Left colon (tissue), 2 donors: ENCODE measurements around the gene LDLRAD4. TPM values are rescaled to one million over a fixed set of nuclear protein-coding genes. Genes with fewer than 3 reads are reported as not detected.

Source experiments
- ATAC-seq: fragments of 200-7000 bp; cut with Tn5 transposase; one replicate; pipeline ENCODE4 v1.9.1; 2020; ENCODE audit warnings: mild to moderate bottlenecking, moderate library complexity
- DNase-seq, 2 donors: peaks; one replicate each; pipeline ENCODE4 v3.0.0-alpha.2; 2020
- intact Hi-C, 2 donors: fragments of 100-400 bp; cut with DNase I in 1 of 2; cut with micrococcal nuclease in 1 of 2; formaldehyde crosslinking; loops; one replicate each; pipeline versions ENCODE4 v1.11.2 to v1.14.0; 2022; cut with DNase I, micrococcal nuclease
- total RNA-seq, 2 donors: library from RNA; stranded (reverse); fragmentation: NEBNext Ultra II Directional; extraction: Animal tissue kit (Norgen Biotek cat#: 25700); gene quantifications; one replicate each; pipeline ENCODE4 v1.2.1, GENCODE V29; 2021
- donor health status: DM: no; HTN: no; CAD: no.
- donor health status: DM: yes; HTN: yes; CAD: no.

LDLRAD4 gene
- total RNA-seq, 2 donors from 2014 or later: 33.6 to 49.0 TPM

DNA sequence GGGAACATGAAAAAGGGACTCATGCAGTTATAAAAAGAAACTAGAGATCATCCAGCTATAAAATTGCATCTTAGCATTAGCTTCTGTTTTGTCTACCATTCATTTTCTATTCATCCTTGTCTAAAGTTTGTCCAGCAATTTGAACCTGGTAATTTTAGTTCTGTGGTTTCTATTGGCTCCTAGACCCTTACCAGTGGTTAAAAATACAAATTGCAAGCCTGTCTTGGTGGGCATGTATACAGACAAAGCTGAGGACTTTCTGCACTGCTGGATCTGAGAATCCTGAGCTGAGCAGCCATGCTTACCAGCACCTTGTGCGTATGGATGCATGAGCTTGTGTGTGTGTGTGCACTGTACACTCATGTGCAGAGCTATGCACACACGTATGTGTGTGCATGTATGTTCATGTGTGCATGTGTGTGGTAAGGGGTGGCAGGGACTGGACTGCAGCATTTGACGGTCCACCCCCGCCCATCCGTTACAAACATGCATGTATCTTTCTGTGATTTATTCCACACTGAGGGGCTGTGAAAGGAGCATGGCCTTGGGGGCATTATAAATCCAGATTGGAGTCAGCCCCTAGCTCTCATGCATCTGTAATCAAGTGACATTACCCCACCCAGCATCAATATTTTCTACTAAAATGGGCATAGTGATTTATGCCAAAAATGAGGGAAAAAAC, 363.1 kb downstream of the LDLRAD4 start:
- ATAC-seq (no peak), DNase-seq (no peak)
- intact Hi-C loops: no loop called here

DNA sequence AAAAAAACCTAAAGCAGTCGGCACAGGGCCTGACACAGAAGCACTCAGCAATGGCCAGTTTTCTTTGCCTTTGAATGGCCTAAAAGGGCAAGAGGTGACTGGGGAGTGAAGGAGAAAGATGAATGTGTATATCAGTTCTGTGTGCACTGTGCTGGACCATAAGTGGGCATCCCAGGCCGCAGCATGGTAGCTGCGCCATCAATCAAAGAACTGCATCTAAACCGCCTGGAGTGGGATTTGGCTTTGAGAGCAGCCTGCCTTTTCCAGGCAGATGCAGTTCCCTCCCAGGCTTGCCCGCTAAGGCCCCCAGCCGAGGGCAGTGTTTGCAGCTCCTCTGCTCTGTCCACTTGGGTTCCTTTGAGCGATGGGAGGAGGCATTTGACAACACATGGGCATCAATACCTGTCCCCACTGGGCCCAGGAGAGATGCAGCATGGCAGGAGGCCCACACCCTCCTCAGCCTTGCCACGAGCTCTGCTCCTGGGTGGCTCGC, 363.7 kb downstream of the LDLRAD4 start:
- intact Hi-C loops: no loop called here

DNA sequence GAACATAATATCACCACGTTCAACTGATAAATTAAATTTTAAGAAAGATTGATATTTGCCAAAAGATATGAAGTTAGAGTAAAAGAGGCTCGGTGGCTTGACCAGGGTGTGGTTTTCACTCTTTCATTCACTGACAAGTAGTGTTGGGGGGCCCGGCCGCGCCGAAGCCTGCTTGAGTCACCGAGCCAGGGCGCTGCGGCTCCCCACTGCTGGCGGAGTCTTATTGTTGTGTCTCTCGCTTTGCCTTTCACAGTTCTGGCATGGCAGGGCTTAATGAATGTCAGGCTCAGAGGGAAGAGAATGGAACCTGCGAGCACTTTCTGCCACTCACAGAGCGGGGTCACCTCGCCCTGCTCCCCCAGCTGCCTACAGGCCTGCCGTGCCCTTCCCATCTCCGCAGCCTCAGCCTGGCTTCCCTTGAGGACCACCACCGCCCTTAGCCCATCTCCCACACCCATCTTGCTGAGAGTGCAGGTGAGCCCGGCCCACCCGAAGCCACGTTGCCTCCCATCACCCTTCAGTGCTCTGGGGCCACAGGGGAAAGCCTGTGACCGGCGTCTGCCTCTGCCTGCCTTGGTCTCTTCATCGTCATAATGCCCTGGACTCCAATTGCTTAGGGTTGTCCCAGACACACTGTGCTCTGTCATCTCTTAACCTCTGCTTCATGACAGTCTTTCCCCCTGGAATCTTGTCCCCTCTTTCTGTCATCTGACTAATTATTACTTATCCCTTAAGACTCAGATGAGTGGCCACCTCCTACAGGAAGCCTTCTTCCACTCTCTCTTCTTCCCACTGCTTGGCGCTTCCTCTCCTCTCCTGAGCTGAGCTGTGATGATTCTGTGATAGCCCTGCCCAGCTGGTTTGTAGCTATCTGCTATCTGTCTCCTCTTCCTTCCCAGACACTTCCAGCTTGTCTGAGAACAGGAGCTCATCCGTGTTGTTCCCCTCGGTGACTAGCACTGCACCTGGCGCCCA, 365.3 kb downstream of the LDLRAD4 start:
- ATAC-seq (no peak), DNase-seq (no peak)
- intact Hi-C loops: no loop called here

More for the DNA sequence above, 363.7 kb downstream of the LDLRAD4 start:
- ATAC-seq (no peak), DNase-seq (no peak)

DNA sequence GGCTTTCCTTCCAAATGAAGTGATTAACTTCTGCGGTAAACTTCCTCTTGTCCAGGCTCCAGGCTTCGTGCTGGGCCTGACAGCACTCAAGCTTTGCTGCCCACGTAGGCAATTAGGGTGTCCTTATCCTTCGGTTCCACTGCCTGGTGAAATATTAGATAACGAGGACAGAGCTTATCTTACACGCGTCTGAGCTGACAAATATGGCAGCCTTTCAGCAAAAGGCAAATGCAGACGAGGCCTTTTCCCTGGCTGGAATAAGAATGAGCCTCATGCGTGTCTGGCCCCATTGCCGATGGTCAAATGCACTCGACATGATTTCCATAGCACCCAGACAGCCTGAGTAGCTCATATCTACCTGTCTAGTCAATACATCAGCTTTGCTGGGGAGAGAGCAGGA, 366.3 kb downstream of the LDLRAD4 start:
- DNase-seq: no peak
- no peak for ATAC-seq
- intact Hi-C loops: no loop called here

DNA sequence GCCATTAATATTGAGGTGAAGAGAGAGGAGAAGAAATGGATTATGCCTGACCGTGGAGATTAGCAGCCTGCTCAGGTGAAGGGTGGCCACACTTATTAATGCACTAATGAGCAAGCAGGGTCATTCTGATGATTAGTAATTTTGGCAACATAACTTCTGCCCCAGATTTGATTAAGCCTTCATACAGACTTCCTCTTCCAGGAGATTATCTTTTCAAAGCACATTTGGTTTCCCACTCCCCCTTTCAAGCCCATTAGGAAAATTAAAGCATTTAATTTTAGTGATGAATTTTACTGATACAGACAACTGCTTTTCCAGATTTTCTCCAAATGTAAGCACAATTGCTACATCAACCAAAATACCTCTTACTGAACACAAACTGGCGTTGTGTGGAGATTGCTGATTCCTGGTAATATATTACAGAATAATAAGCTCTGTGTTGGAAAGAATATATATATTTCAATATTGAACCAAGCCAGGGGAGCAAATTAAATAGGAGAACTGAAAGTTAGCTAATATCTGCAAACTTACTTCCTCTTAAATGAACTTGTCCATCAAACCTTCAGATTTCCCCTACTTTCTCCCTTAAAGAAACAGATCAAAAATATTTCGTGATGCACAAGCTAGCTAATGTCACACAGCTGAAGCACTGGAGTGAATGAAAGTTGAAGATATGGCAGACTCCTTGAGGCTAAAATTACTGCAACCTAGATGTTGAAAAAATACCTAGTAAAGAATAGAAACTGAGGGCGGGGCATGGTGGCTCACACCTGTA, 367.0 kb downstream of the LDLRAD4 start:
- intact Hi-C loops: no loop called here
- ATAC-seq: no peak
- DNase-seq: no peak

DNA sequence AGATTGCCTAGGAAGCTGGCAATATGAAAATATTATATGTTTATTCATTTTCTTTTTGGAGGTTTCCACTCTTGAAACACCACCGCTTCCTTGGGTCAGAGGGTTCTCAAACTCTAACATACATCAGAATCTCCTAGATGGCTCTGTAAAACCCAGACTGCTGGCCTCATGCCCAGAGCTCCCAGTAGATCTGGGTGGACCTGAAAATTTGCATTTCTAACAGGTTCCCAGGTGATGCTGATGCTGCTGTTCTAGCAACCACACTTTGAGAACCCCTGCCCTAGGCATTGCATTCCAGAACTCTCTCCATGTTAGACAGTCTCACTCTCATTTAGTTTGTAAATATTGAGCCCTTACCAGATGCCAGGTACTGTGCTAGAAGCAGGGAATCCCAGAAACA, 368.4 kb downstream of the LDLRAD4 start:
- ATAC-seq (no peak), DNase-seq (no peak)
- intact Hi-C loops: no loop called here

DNA sequence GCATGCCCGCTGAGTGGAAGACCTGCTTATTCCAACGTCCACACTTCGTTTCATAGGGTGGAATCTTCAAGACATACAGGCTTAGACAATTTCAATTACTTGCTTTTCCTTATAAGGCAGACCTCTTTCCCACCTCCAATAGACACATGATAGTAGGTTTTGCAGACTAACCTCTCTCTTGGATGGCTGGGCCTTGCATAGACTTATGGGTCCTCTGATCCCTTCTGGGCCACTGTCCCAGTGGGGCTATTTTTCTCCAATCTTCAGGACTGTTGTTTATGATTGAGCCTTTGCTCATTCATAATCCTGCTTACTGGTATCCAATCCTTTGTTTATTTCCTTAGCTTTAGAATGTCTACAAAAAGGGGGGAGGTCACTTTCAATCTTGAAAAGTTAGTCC, 368.9 kb downstream of the LDLRAD4 start:
- no peak for DNase-seq
- ATAC-seq: no peak
- intact Hi-C loops: no loop called here

DNA sequence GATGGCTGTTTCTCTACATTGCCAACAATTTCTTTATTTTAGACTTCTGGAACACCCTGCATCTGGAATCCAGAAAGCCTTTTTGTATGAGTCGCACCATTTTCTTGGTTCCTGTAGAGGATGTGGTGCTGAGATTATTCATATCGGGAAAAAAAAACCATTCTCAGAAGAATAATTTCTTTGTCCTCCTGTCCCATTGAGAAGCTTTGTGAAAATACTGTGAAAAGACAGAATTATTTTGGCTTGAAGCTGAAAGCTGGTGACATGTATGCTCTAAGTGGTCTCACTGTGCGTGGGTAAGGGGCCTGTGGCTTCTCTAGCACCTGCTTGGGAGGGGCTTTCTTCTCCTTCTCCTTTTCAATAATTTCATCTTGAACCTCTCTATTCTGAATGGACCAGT, 369.4 kb downstream of the LDLRAD4 start:
- no peak for ATAC-seq
- DNase-seq: no peak
- intact Hi-C loops: no loop called here

DNA sequence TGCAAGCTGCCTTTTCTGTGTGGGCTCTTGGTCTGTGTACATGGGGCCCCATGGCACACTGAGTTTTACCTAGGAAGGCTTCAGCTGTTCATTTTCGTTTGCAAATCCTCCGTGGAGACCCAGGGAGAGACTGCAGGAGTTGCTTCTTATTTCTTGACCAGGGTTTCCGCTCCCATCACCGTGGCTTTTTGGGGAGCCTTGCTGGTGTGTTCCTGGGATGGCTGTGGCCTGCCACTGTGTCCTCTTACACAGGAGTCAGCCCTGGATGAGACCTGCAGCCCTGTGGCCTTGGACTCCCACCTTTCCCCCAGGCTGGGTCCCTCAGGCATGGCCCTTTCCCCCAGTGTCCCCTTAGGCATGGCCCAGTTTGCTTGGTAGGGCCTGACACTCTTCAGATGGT, 370.8 kb downstream of the LDLRAD4 start:
- DNase-seq: no peak
- ATAC-seq: no peak
- intact Hi-C loops: no loop called here

DNA sequence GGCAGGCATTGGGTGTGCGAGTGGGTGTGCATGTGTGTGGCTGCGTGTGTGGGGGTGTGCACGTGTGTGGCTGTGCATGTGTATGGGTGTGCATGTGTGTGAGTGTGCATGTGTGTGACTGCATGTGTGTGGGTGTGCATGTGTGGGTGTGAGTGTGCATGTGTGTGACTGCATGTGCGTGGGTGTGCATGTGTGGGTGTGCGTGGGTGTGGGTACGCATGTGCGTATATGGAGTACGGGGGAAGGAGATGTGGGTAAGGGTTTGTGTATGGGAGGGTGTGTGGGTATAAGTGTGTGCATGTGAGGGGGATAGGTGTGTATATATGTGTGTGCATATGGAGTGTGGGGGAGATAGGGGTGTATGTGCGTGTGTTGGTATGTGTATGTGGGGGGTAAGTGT, 371.4 kb downstream of the LDLRAD4 start:
- ATAC-seq: no peak
- no peak for DNase-seq
- intact Hi-C loops: no loop called here

DNA sequence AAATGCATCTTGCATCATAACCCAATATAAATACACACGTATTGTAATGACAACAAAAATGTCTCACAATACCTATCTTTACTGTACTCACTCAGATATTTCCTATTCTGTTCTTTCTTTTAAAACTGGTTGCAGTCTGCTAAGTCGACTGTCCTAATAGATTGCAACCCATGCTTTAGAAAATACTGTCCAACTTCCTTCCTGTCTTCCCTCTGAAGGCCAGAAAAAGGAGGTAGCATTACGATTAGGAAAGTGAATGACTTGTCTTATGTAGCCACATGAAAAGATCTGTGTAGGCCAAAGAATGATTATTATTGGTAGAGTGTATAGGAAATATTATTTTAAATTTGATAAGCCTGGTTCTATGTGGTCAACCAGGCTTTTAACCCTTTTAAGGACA, 373.7 kb downstream of the LDLRAD4 start:
- intact Hi-C loops: no loop called here
- DNase-seq (no peak), ATAC-seq (no peak)

DNA sequence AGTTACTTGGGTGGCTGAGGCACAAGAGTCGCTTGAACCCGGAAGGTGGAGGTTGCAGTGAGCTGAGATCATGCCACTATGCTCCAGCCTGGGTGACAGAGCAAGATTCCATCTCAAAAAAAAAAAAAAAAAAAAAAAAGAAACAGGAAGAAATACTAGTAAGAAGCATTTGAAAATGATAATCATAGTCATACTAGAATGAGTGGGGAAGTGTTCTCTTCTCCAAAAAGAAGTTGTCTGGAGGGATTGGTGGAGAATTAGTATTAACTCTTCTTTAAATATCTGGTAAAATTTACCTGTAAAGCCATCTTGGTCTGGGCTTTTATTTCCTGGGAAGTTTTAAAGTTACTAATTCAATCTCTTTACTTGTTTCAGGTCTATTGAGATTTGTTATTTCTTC, 376.0 kb downstream of the LDLRAD4 start:
- ATAC-seq (no peak), DNase-seq (no peak)
- intact Hi-C loops: no loop called here

DNA sequence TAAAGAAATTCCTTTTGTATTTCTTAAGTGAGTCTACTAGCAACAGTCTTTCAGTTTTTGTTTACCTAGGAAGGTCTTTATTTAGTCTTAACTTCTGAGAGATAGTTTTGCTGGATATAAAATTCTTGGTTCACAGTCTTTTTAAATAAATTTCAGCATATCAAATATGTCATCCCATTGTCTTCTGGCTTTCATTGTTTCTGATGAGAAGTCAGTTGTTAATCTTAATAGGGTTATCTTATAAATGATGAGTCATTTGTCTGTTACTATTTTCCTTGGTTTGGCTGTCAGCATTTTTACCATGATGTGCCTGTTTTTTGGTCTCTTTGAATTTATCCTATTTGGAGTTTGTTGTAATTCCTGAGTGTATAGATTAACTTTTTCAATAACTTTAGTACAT, 378.5 kb downstream of the LDLRAD4 start:
- DNase-seq (no peak), ATAC-seq (no peak)
- intact Hi-C loops: no loop called here

DNA sequence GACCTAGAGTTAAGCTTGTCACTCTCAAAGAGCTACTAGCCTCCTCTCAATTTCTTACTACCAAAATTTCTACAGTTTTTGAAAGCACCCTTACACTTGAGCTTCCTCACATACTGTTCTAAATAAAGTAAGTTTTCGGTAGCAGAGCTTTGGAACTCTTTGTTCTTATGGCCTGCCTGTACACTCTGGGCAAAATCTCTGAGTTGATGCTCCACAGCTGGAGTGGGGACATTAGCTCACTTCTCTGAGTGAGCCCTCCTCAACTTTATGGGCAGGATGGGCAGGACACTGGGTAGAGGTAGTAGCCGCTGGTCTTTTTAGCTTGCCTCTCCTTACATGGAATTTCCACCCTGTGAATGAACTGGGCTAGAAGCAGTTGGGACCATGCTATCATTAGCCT, 380.0 kb downstream of the LDLRAD4 start:
- intact Hi-C loops: no loop called here
- DNase-seq: no peak
- no peak for ATAC-seq

DNA sequence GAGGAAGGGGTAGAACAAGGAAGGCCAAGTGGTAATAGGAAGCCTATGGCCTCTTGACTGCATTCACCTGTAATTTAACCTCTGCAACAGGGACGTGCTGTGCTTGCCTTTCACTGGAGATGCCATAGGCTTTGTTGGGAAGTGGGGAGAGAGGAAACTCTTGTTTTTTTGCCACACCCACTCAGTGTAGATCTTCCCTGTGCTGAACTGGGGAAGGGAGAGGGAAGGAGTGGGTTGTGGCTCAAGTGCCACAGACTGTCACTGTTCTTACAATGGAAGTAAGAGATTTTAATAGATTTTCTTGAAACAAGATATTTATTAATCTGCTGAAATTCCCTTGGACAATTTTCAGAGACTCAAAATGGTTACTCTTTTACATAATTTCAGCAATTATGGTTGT, 380.5 kb downstream of the LDLRAD4 start:
- no peak for ATAC-seq
- no peak for DNase-seq
- intact Hi-C loops: no loop called here

DNA sequence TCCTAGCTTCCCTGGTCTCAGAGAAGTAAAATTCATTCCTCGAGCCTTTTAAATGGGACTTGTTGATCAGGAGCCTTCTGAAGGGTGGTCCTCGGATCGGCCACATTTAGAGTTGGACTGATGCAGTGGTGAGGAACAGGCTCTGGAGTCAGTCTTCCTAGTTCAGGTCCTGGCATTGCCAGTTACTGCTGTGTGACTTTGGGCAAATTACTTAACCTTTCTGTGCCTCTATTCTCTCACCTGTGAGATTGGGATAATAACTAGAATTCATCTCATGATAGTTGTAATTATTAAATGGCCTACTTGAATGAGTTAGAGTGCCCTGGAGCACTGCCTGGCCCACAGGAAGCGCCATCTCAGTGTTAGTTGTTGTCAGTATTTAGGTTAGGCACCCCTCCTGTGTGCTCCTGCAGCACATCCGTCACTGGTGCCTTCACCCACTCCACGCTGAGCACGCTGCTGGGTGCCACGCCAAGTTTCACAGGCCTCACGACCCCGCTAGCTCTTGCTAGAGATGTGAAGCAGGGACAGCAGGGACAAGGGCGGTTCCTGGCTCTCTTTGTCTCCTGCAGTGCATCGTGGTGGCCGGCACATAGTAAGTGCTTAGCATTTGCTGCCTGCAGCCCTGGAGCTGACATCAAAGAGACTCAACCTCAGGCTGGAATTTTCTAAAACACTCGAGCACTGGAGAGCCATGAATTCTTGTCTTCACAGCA, 384.9 kb downstream of the LDLRAD4 start:
- intact Hi-C loops: no loop called here
- ATAC-seq: no peak
- no peak for DNase-seq

DNA sequence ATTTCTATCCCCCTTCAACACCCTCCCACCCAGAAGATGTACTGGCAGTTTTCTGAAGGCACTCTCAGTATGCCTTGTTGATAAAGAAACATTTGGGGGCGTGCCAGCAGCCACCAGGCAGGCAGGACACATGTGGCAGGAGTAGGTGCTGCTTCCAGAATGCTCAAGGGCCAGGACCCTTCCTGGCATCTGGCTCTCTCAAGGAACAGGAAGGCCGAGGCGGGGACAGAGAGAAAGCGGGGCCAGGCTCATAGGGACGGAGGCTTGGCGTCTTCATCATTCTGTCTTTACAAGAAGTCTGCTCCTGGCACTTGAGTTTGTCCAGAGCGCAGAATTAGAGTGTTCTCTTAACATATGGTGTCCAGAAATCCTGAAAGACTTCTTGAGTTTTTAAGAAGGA, 386.2 kb downstream of the LDLRAD4 start:
- DNase-seq: no peak
- intact Hi-C loops: no loop called here
- no peak for ATAC-seq

DNA sequence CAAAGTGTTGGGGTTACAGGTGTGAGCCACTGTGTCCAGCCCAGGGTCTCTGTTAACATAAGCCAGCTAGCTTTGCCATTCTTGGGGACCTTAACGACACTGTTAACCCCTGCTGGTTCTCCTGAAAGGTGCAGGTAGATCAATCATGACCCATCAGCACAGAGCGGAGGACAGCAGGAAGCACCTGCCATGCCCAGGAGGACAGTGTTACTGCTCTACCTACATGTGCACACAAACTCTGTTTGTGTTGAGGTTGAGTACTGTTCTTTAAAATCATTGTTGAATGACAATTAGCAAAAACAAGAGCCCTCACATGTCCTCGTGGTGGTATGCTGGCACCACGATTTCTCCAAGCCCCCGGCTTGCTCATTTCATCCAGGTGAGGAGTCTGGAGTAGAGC, 386.9 kb downstream of the LDLRAD4 start:
- DNase-seq (no peak), ATAC-seq (no peak)

DNA sequence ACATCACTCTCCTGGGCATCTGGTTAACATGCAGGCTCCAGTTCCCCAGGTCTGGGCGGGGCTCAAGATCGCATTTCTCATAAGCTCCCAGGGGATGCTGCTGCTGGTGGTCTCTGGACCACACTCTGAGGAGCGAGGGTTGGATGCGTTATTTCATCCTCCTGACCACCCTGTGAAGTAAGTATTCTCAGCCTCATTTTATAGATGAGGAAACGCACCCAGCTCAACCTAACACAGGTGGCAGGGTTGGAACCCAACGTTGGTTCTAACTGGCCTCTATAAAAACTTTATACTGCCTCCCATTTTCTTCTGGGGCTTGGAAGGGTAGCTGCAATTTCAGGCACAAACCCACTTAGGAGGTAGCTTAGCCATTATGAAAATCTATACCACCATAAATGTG, 387.3 kb downstream of the LDLRAD4 start:
- intact Hi-C loops: no loop called here

More for the DNA sequence above, 386.9 kb downstream of the LDLRAD4 start:
- intact Hi-C loops: no loop called here

More for the DNA sequence above, 387.3 kb downstream of the LDLRAD4 start:
- no peak for DNase-seq
- ATAC-seq: no peak
